IPS DF 6.9 (cell line): ENCODE results near the gene SEMA4C.

Experiments
- DNase-seq: peaks from one replicate; pipeline ENCODE4 v3.0.0-alpha.2; 2013; ENCODE audit warnings: low read depth, low spot score
- H3K27ac ChIP-seq: one replicate; pipeline ENCODE4 v1.5.1; 2013; ENCODE audit warnings: low read length, control low read depth
- H3K27me3 ChIP-seq: 2 replicates; pipeline ENCODE4 v1.6.1; 2013; ENCODE audit warnings: mild to moderate bottlenecking, low read length; ENCODE audit not compliant: control insufficient read depth, insufficient read depth
- H3K36me3 ChIP-seq: 2 replicates; pipeline ENCODE4 v1.6.1; 2013; ENCODE audit warnings: low read length; ENCODE audit not compliant: control insufficient read depth, insufficient read depth
- H3K4me1 ChIP-seq: 2 replicates; pipeline ENCODE4 v1.6.1; 2013; ENCODE audit warnings: low read length; ENCODE audit not compliant: control insufficient read depth, insufficient read depth
- H3K4me3 ChIP-seq: 2 replicates; pipeline ENCODE4 v1.5.1; 2013; ENCODE audit warnings: mild to moderate bottlenecking, low read length
- H3K9me3 ChIP-seq: 2 replicates; pipeline ENCODE4 v1.6.1; 2013; ENCODE audit warnings: low read length, inconsistent platforms; ENCODE audit not compliant: control insufficient read depth, insufficient read depth
- WGBS: extraction: QIAGEN DNeasy Blood & Tissue Kit; methylation state at CpG from one replicate; pipeline ENCODE4 v1.1.7; 2013; ENCODE audit warnings: mixed read lengths, missing lambda C conversion rate; ENCODE audit not compliant: insufficient read length, insufficient coverage; 5-methylcytosine and 5-hydroxymethylcytosine counted together

The SEMA4C gene

DNA sequence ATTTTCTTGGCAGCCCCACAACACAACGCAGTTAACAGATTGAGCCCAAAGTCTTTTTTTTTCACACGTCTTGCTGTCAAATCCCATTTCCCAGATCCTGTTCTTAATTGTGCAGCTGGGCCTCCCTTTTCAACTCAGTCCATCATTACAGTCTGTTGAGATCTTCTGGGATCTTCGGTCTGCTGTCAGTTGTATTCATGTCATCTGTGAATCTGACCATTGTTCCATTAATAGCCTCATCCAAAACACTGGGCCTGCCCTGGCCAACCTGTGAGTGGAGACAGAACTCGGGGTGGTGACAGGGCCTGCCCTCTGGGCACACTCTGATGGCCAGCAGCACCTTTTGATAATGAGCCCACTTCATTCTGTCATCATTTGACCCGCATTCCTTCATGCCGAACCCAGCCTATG lies 39.7 kb upstream of the SEMA4C start:
- H3K4me1 ChIP-seq, result peaks cover 2% of the 10 kb centered on the region
- WGBS, result no CpG with 5 or more reads among the region's 6 CpGs
- H3K9me3 ChIP-seq, result no peaks in the 10 kb centered on the region
- no peak overlapping the region for H3K27ac ChIP-seq
- no peaks in the 10 kb centered on the region for H3K27me3 ChIP-seq
- H3K4me3 ChIP-seq, result no peak overlapping the region
- H3K36me3 ChIP-seq, result no peaks in the 10 kb centered on the region
- DNase-seq, result no peak

- no peaks in the 10 kb centered on the region for H3K27me3 ChIP-seq
- H3K4me3 ChIP-seq, result no peak overlapping the region
- H3K4me1 ChIP-seq, result peaks cover 2% of the 10 kb centered on the region
- no peaks in the 10 kb centered on the region for H3K36me3 ChIP-seq
- no peak overlapping the region for H3K27ac ChIP-seq
- no peaks in the 10 kb centered on the region for H3K9me3 ChIP-seq
- peak; percentile 55 for DNase-seq
- no CpG with 5 or more reads among the region's 21 CpGs for WGBS
Observed at GRCh38 chr2:96907115-96908041, 37.5 kb upstream of the SEMA4C start.

DNA sequence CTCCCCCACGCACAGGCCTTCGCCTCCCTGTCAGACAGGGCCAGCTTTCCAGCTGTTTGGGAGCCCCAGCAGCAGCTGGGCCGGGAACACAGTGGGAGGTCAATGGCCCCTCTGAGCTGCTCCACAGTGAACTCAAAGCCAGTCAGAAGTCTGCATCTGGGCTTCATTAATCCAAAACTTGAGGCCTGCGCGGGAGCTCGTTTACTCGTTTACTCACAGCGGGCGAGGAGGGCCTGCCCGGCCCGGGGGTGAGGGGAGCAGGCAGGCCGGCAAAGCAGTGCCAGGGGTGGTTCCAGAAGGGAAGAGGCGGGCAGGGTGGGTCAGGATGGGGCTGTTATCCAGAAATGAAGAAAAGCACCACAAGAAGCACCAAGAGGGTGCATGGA lies 36.8 kb upstream of the SEMA4C start:
- Histone ChIP-seq H3K4me1 (peaks cover 2% of the 10 kb centered on the region), H3K27me3 (no peaks in the 10 kb centered on the region), H3K9me3 (no peaks in the 10 kb centered on the region), H3K27ac (no peak overlapping the region), H3K36me3 (no peaks in the 10 kb centered on the region), H3K4me3 (no peak overlapping the region)
- DNase-seq, result no peak
- WGBS, result no CpG with 5 or more reads among the region's 13 CpGs

GRCh38 chr2:96903815-96904214 lies 33.9 kb upstream of the SEMA4C start:
- no peak for DNase-seq
- H3K9me3 ChIP-seq, result no peaks in the 10 kb centered on the region
- no peaks in the 10 kb centered on the region for H3K27me3 ChIP-seq
- H3K36me3 ChIP-seq, result no peaks in the 10 kb centered on the region
- H3K4me1 ChIP-seq, result peaks cover 2% of the 10 kb centered on the region
- no CpG with 5 or more reads among the region's 7 CpGs for WGBS
- H3K4me3 ChIP-seq, result no peak overlapping the region
- no peak overlapping the region for H3K27ac ChIP-seq

DNA sequence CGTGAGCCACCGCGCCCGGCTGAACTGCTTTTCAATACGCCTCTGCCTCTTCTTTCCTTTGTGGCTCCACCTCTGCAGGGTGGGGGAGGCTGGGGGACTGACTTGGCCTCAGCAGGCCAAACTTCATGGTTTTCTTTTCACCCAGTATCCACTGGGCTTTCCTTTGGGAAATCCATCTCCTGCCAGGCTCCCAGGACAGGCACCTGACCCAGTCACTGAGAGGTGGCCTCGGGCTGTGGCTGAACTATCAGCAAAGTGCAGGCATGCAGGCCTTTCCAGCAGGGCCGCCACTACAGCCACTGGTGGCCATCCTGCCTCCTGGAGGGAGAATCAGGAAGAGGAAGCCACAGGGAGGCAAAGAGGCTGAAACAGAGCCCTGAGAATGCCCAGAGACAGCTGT lies 33.4 kb upstream of the SEMA4C start:
- H3K27ac ChIP-seq, result no peak overlapping the region
- no peak for DNase-seq
- no peaks in the 10 kb centered on the region for H3K9me3 ChIP-seq
- peaks cover 2% of the 10 kb centered on the region for H3K4me1 ChIP-seq
- no peaks in the 10 kb centered on the region for H3K27me3 ChIP-seq
- H3K4me3 ChIP-seq, result no peak overlapping the region
- WGBS, result no CpG with 5 or more reads among the region's 7 CpGs
- no peaks in the 10 kb centered on the region for H3K36me3 ChIP-seq

DNA sequence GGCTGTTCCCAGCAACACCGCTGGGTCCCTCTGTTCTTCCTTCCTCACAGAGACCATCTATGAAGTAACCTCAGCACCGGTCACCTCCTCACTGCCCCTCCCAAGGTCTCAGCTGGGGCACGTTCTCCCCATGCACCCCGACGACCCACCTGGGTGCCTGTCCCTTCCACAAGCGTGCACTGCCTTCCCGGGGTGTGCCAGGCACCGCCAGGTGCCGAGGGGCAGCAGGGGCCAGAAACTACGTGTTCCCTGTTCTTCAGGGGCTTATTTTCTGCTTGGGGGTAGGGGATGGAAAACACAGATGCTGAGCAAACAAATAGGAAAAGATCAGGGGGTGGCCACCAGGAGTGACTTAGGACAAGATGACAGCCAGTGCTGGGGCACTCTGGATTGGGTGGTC lies 30.4 kb upstream of the SEMA4C start:
- no peak overlapping the region for H3K27ac ChIP-seq
- H3K9me3 ChIP-seq, result no peaks in the 10 kb centered on the region
- H3K4me1 ChIP-seq, result peaks cover 8% of the 10 kb centered on the region
- no CpG with 5 or more reads among the region's 10 CpGs for WGBS
- no peak overlapping the region for H3K4me3 ChIP-seq
- DNase-seq, result no peak
- H3K27me3 ChIP-seq, result no peaks in the 10 kb centered on the region
- no peaks in the 10 kb centered on the region for H3K36me3 ChIP-seq

- WGBS, result no CpG with 5 or more reads among the region's 4 CpGs
Observed at GRCh38 chr2:96899413-96899741, 29.5 kb upstream of the SEMA4C start.

GRCh38 chr2:96898641-96899412 lies 28.9 kb upstream of the SEMA4C start:
- Histone ChIP-seq H3K4me3 (no peak overlapping the region), H3K36me3 (no peaks in the 10 kb centered on the region), H3K4me1 (peaks cover 8% of the 10 kb centered on the region), H3K27ac (no peak overlapping the region), H3K27me3 (no peaks in the 10 kb centered on the region), H3K9me3 (no peaks in the 10 kb centered on the region)
- no peak for DNase-seq
- WGBS, result no CpG with 5 or more reads among the region's 11 CpGs

More at GRCh38 chr2:96899413-96899741, 29.5 kb upstream of the SEMA4C start:
- H3K4me1 ChIP-seq, result peaks cover 8% of the 10 kb centered on the region
- no peak for DNase-seq
- no peaks in the 10 kb centered on the region for H3K9me3 ChIP-seq
- no peaks in the 10 kb centered on the region for H3K27me3 ChIP-seq
- no peak overlapping the region for H3K27ac ChIP-seq
- no peaks in the 10 kb centered on the region for H3K36me3 ChIP-seq
- H3K4me3 ChIP-seq, result no peak overlapping the region

- Histone ChIP-seq H3K4me3 (no peak overlapping the region), H3K9me3 (no peaks in the 10 kb centered on the region), H3K36me3 (no peaks in the 10 kb centered on the region), H3K4me1 (peaks cover 8% of the 10 kb centered on the region), H3K27me3 (no peaks in the 10 kb centered on the region), H3K27ac (no peak overlapping the region)
- WGBS, result no CpG with 5 or more reads among the region's 8 CpGs
- no peak for DNase-seq
Observed at GRCh38 chr2:96898135-96898505, 28.2 kb upstream of the SEMA4C start.

DNA sequence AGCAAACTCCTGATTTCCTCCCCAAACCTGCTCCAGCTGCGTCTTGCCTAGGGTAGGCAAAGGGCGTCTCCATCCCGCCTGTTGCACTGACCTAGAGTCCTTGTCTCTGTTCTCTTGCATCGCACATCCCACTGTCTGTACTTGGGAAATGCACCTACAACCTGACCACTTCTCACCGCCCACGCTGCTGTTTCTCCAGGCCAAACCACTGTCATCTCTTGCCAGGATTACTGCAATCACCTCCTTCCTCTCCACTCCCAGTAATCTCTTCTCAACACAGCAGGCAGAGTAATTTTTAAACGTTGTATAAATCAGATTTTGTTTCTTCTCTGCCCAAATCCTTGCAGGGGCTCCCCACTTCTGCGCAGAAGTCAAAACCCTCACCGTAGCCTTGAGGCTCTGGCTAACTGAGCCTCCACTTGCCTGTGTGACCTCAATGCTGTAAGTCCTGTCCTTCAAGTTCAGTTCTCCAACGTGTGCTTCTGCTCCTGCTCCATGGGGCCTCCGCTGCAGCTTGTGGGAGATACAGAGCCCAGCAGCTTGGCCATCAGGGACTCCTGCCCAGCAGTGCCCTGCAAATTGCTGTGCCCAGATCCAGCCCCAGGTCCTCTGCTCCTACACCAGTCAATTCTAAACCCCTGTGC lies 27.7 kb upstream of the SEMA4C start:
- WGBS, result no CpG with 5 or more reads among the region's 11 CpGs
- H3K4me3 ChIP-seq, result no peak overlapping the region
- H3K27ac ChIP-seq, result no peak overlapping the region
- peaks cover 8% of the 10 kb centered on the region for H3K4me1 ChIP-seq
- no peaks in the 10 kb centered on the region for H3K9me3 ChIP-seq
- no peaks in the 10 kb centered on the region for H3K27me3 ChIP-seq
- DNase-seq, result no peak
- H3K36me3 ChIP-seq, result no peaks in the 10 kb centered on the region
